GM23338 (cell line): ENCODE measurements around the gene RGL3. TPM values are rescaled to one million over a fixed set of nuclear protein-coding genes. Genes with fewer than 3 reads are reported as not detected.
A peak's percentile ranks its signal among the peaks of the same experiment; 100 is the strongest.
"Not testable (repeated sequence)": the region's sequence is repeated elsewhere in the genome, so short reads cannot be mapped to it uniquely, and the experiment has no call there.

Experiments
- ATAC-seq: fragments of 200-7000 bp; cut with Tn5 transposase; 3 replicates; pipeline ENCODE4 v1.9.1; 2020
- DNase-seq: peaks from one replicate; pipeline ENCODE4 v3.0.0-alpha.2; 2015; ENCODE audit warnings: low spot score
- H2AFZ ChIP-seq: fragments of 200-600 bp; sonication (generic); 2 replicates; pipeline ENCODE4 v1.8.0; 2016; ENCODE audit warnings: antibody characterized with exemption, mild to moderate bottlenecking, moderate library complexity
- H3F3A ChIP-seq: fragments of 200-600 bp; sonication (generic); replicated peaks from 2 replicates; pipeline ENCODE4 v1.8.0; 2017; ENCODE audit warnings: antibody characterized with exemption, mixed run types, low read depth
- H3K27ac ChIP-seq: fragments of 200-600 bp; sonication (generic); 2 replicates; pipeline ENCODE4 v1.6.1; 2016; ENCODE audit warnings: low read depth
- H3K27me3 ChIP-seq: fragments of 200-600 bp; sonication (generic); 2 replicates; pipeline ENCODE4 v1.8.0; 2016; ENCODE audit warnings: mild to moderate bottlenecking, mixed run types, moderate library complexity; ENCODE audit not compliant: insufficient read depth
- H3K36me3 ChIP-seq: fragments of 200-600 bp; sonication (generic); 2 replicates; pipeline ENCODE4 v1.8.0; 2016; ENCODE audit warnings: mild to moderate bottlenecking; ENCODE audit not compliant: insufficient read depth
- H3K4me1 ChIP-seq: fragments of 200-600 bp; sonication (generic); 2 replicates; pipeline ENCODE4 v1.8.0; 2016; ENCODE audit warnings: mild to moderate bottlenecking, moderate library complexity; ENCODE audit not compliant: insufficient read depth
- H3K4me2 ChIP-seq: fragments of 200-600 bp; sonication (generic); 2 replicates; pipeline ENCODE4 v1.7.1; 2017; ENCODE audit warnings: mixed run types
- H3K4me3 ChIP-seq: fragments of 200-600 bp; sonication (generic); 2 replicates; pipeline ENCODE4 v1.6.1; 2016; ENCODE audit warnings: mixed run types
- H3K79me2 ChIP-seq: fragments of 200-600 bp; sonication (generic); replicated peaks from 2 replicates; pipeline ENCODE4 v1.8.0; 2017; ENCODE audit warnings: mild to moderate bottlenecking; ENCODE audit not compliant: insufficient read depth
- H3K9me2 ChIP-seq: fragments of 200-600 bp; sonication (generic); 2 replicates; pipeline ENCODE4 v1.8.0; 2017; ENCODE audit not compliant: insufficient read depth
- H4K20me1 ChIP-seq: fragments of 200-600 bp; sonication (generic); replicated peaks from 2 replicates; pipeline ENCODE4 v1.8.0; 2017; ENCODE audit warnings: mild to moderate bottlenecking; ENCODE audit not compliant: insufficient read depth
- H3K27ac Mint-ChIP-seq: 2 replicates; pipeline ENCODE4 v1.8.0; 2020; ENCODE audit warnings: inconsistent platforms, mild to moderate bottlenecking, moderate library complexity, mixed read lengths
- H3K27me3 Mint-ChIP-seq: 3 replicates; pipeline ENCODE4 v1.8.0; 2022; ENCODE audit warnings: low read depth, mild to moderate bottlenecking, moderate library complexity, mixed read lengths, inconsistent platforms; ENCODE audit not compliant: insufficient read depth, poor library complexity
- H3K36me3 Mint-ChIP-seq: 3 replicates; pipeline ENCODE4 v1.8.0; 2021; ENCODE audit warnings: low read depth, mild to moderate bottlenecking, inconsistent platforms, moderate library complexity, mixed read lengths
- H3K4me1 Mint-ChIP-seq: 3 replicates; pipeline ENCODE4 v1.8.0; 2020; ENCODE audit warnings: mild to moderate bottlenecking, inconsistent platforms, mixed read lengths
- H3K4me3 Mint-ChIP-seq: 3 replicates; pipeline ENCODE4 v1.8.0; 2021; ENCODE audit warnings: moderate library complexity, mild to moderate bottlenecking, inconsistent platforms, mixed read lengths
- H3K9me3 Mint-ChIP-seq: 3 replicates; pipeline ENCODE4 v1.8.0; 2020; ENCODE audit warnings: moderate library complexity, mild to moderate bottlenecking, inconsistent platforms, mixed read lengths
- CREB1 ChIP-seq: fragments of 250-450 bp; sonication (Bioruptor Pico); IDR thresholded peaks from 2 replicates; pipeline ENCODE4 v1.5.0; 2020; ENCODE audit warnings: low read depth, mild to moderate bottlenecking, moderate library complexity
- POLR2AphosphoS5 ChIP-seq: IDR thresholded peaks from 2 replicates; pipeline ENCODE4 v1.6.1; 2016; ENCODE audit warnings: antibody characterized with exemption, low read depth
- long read RNA-seq: library from polyadenylated mRNA; unstranded; transcript quantifications from one replicate; pipeline ENCODE4 v2.0.0, GENCODE V29; 2020; ENCODE audit not compliant: unreplicated experiment
- polyA plus RNA-seq: library from polyadenylated mRNA; unstranded; fragments of >200 nt; fragmentation: Nextera tagmentation; extraction: Ambion mirVana; gene quantifications from 2 replicates; pipeline ENCODE4 v1.2.1, GENCODE V29; 2016
- total RNA-seq: library from RNA; depleted of rRNA; stranded (reverse); fragments of >200 nt; shearing (Covaris generic); gene quantifications from 2 replicates; pipeline ENCODE4 v1.2.3, GENCODE V29; 2014; rRNA removed
- TF ChIP-seq, protein P1 (sequence below): fragments of 250-450 bp; sonication (Bioruptor Pico); IDR thresholded peaks from 2 replicates; pipeline ENCODE4 v1.5.0; 2020; ENCODE audit warnings: mild to moderate bottlenecking, moderate library complexity

The RGL3 gene, protein sequence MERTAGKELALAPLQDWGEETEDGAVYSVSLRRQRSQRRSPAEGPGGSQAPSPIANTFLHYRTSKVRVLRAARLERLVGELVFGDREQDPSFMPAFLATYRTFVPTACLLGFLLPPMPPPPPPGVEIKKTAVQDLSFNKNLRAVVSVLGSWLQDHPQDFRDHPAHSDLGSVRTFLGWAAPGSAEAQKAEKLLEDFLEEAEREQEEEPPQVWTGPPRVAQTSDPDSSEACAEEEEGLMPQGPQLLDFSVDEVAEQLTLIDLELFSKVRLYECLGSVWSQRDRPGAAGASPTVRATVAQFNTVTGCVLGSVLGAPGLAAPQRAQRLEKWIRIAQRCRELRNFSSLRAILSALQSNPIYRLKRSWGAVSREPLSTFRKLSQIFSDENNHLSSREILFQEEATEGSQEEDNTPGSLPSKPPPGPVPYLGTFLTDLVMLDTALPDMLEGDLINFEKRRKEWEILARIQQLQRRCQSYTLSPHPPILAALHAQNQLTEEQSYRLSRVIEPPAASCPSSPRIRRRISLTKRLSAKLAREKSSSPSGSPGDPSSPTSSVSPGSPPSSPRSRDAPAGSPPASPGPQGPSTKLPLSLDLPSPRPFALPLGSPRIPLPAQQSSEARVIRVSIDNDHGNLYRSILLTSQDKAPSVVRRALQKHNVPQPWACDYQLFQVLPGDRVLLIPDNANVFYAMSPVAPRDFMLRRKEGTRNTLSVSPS
- 46.8 and 49.4 TPM in 2 replicates for total RNA-seq
- polyA plus RNA-seq = 48.8 and 49.2 TPM in 2 replicates
- long read RNA-seq, partial matches to known transcripts = 4 of 10 reads
- long read RNA-seq, other reads (novel, unspliced or antisense) = 3 of 10 reads

DNA sequence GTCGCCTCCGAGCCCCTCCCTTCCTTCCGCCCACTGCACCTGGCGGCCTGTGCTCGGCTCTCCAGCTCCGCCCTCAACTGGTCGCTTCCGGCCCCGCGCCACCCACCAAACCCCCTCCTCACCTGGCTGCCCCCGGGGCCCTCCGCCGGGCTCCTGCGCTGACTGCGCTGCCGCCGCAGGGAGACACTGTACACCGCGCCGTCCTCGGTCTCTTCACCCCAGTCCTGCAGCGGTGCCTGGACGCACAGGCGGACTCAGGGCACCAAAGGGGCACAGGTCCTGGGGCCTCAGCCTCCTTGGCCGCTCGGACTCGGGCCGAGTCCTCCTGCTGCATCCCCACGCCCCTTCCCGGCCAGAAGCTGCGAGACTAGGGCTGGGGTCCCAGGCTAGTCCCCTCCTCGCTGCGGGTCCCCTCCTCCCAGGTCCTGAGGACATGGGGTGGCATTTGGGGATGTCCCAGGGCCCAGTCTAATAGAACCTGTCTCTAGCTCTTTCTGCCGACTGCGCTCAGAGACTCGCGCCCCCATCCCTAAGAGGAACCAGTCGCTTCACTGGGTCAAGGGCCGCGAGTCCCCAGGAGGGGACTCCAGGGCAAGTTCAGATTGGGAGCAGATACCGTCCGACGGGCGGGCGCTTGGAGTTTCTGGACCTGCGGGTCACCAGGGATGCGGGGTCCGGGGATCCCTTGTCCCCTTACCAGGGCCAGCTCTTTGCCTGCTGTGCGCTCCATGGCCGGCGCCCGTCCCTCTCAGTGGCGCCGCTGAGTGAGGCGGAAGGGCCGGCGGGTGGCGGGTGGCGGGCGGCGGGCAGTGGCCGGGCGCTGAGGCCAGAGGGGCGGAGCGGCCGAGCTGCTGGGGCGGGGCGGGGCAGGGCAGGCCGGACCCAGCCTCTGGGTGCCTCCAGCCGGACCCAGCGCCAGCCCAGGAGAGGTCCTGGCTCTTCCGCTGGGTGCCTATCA lies at the start of gene RGL3:
TSS of gene RGL3 (minus strand) at position 766 of the 958 bp plus-strand sequence. CDS start at position 730, 36 bp downstream.
- DNase-seq (peak; percentile 95), ATAC-seq (peak; percentile 58)
- Histone ChIP-seq H3K4me2 (peak within 1 kb of the TSS; percentile 100), H3K36me3 (no peaks in the 10 kb centered on the region), H3K9me2 (no peaks in the 10 kb centered on the region), H3K79me2 (no peaks in the 10 kb centered on the region), H3K27me3 (peaks cover 33% of the 10 kb centered on the region), H3K4me1 (peaks cover 33% of the 10 kb centered on the region), H3K4me3 (peak within 1 kb of the TSS; percentile 97), H2AFZ (peak within 1 kb of the TSS; percentile 91), H3F3A (peaks cover 20% of the 10 kb centered on the region), H3K27ac (peak within 1 kb of the TSS; percentile 96), H4K20me1 (peaks cover 4% of the 10 kb centered on the region)
- Mint-ChIP-seq H3K36me3 (peaks cover 15% of the 10 kb centered on the region), H3K4me3 (peak within 1 kb of the TSS; percentile 92), H3K27ac (peak within 1 kb of the TSS; percentile 95), H3K4me1 (peaks cover 22% of the 10 kb centered on the region), H3K9me3 (no peaks in the 10 kb centered on the region; the same call in 2 of the 3 replicates), H3K27me3 (peaks cover 36% of the 10 kb centered on the region)
- peak; percentile 74 for TF ChIP-seq POLR2AphosphoS5
- no peak for TF ChIP-seq CREB1

DNA sequence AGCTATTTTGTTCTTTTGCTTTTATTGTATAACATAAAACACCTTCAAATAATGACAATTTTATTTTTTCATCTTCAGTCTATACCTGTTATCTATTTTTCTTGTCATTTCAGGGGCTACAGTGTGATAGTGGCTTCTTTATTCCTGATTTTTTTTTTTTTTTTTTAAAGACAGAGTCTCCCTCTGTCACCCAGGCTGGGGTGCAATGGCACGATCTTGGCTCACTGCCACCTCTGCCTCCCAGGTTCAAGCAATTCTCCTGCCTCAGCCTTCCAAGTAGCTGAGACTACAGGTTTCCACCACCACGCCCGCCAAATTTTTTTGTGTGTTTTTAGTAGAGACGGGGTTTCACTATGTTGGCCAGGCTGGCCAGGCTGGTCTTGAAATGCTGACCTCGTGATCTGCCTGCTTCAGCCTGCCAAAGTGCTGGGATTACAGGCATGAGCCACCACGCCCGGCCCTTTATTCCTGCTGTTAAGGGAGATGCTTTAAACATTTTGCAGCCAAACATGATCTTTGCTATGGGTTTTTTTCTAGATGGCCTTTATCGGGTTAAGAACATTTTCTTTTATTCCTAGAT lies 49.2 kb upstream of the RGL3 start:
- peaks cover 11% of the 10 kb centered on the region; the same call in 1 of the 2 replicates for H3K4me1 ChIP-seq
- not testable (repeated sequence) for H3K4me1 Mint-ChIP-seq, H3K9me3 Mint-ChIP-seq, H3K4me3 Mint-ChIP-seq, H3K4me3 ChIP-seq, H3K9me2 ChIP-seq, H2AFZ ChIP-seq, H4K20me1 ChIP-seq, DNase-seq, H3K36me3 Mint-ChIP-seq, H3K79me2 ChIP-seq, H3K36me3 ChIP-seq, ATAC-seq, H3K27ac ChIP-seq, H3K27ac Mint-ChIP-seq, H3K4me2 ChIP-seq, H3K27me3 ChIP-seq, H3K27me3 Mint-ChIP-seq, H3F3A ChIP-seq

DNA sequence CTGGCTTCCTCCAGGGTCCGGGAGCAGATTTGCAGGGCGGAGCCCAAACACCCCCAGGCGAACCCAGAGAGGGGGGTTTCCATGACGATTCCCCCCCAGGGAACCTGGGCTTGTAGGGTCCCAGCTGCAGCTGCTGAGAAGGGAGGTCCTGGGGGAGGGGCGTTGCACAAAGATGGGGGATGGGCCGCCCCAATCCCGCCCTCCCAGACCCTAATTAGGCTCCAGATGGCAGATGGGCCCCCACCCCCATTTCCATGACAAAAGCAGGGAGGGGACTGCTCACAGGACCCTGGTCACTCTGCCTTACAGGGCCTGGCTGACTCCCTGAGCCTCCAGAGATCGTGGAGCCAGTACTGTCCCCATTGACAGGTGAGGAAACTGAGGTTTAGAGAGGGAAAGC lies 46.5 kb upstream of the RGL3 start:
- peak; percentile 65 for DNase-seq
- TF ChIP-seq, protein P1, sequence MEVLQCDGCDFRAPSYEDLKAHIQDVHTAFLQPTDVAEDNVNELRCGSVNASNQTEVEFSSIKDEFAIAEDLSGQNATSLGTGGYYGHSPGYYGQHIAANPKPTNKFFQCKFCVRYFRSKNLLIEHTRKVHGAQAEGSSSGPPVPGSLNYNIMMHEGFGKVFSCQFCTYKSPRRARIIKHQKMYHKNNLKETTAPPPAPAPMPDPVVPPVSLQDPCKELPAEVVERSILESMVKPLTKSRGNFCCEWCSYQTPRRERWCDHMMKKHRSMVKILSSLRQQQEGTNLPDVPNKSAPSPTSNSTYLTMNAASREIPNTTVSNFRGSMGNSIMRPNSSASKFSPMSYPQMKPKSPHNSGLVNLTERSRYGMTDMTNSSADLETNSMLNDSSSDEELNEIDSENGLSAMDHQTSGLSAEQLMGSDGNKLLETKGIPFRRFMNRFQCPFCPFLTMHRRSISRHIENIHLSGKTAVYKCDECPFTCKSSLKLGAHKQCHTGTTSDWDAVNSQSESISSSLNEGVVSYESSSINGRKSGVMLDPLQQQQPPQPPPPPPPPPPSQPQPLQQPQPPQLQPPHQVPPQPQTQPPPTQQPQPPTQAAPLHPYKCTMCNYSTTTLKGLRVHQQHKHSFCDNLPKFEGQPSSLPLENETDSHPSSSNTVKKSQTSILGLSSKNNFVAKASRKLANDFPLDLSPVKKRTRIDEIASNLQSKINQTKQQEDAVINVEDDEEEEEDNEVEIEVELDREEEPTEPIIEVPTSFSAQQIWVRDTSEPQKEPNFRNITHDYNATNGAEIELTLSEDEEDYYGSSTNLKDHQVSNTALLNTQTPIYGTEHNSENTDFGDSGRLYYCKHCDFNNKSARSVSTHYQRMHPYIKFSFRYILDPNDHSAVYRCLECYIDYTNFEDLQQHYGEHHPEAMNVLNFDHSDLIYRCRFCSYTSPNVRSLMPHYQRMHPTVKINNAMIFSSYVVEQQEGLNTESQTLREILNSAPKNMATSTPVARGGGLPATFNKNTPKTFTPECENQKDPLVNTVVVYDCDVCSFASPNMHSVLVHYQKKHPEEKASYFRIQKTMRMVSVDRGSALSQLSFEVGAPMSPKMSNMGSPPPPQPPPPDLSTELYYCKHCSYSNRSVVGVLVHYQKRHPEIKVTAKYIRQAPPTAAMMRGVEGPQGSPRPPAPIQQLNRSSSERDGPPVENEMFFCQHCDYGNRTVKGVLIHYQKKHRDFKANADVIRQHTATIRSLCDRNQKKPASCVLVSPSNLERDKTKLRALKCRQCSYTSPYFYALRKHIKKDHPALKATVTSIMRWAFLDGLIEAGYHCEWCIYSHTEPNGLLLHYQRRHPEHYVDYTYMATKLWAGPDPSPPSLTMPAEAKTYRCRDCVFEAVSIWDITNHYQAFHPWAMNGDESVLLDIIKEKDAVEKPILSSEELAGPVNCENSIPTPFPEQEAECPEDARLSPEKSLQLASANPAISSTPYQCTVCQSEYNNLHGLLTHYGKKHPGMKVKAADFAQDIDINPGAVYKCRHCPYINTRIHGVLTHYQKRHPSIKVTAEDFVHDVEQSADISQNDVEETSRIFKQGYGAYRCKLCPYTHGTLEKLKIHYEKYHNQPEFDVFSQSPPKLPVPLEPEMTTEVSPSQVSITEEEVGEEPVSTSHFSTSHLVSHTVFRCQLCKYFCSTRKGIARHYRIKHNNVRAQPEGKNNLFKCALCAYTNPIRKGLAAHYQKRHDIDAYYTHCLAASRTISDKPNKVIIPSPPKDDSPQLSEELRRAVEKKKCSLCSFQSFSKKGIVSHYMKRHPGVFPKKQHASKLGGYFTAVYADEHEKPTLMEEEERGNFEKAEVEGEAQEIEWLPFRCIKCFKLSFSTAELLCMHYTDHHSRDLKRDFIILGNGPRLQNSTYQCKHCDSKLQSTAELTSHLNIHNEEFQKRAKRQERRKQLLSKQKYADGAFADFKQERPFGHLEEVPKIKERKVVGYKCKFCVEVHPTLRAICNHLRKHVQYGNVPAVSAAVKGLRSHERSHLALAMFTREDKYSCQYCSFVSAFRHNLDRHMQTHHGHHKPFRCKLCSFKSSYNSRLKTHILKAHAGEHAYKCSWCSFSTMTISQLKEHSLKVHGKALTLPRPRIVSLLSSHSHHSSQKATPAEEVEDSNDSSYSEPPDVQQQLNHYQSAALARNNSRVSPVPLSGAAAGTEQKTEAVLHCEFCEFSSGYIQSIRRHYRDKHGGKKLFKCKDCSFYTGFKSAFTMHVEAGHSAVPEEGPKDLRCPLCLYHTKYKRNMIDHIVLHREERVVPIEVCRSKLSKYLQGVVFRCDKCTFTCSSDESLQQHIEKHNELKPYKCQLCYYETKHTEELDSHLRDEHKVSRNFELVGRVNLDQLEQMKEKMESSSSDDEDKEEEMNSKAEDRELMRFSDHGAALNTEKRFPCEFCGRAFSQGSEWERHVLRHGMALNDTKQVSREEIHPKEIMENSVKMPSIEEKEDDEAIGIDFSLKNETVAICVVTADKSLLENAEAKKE (CRISPR knock-in tag) = no peak
- no peak for TF ChIP-seq POLR2AphosphoS5

More for the DNA sequence above, 46.5 kb upstream of the RGL3 start:
- Mint-ChIP-seq H3K27ac (no peak overlapping the region), H3K27me3 (peaks cover 5% of the 10 kb centered on the region), H3K36me3 (no peaks in the 10 kb centered on the region), H3K9me3 (no peaks in the 10 kb centered on the region), H3K4me3 (no peak overlapping the region), H3K4me1 (peaks cover 9% of the 10 kb centered on the region; the same call in 2 of the 3 replicates)
- Histone ChIP-seq H3K36me3 (no peaks in the 10 kb centered on the region), H3K27ac (no peak overlapping the region), H4K20me1 (no peaks in the 10 kb centered on the region), H3K4me3 (no peak overlapping the region; the same call in 1 of the 2 replicates), H3K9me2 (no peaks in the 10 kb centered on the region), H3F3A (0 out of 2 replicates have a peak, but pooled peaks cover 5% of the 10 kb centered on the region), H2AFZ (no peak overlapping the region), H3K27me3 (no peaks in the 10 kb centered on the region), H3K4me1 (peaks cover 11% of the 10 kb centered on the region; the same call in 1 of the 2 replicates), H3K4me2 (0 out of 2 replicates have a peak overlapping the region, but pooled peaks have one; percentile 68), H3K79me2 (no peaks in the 10 kb centered on the region)
- peak; percentile 73 for ATAC-seq
